Astrocyte of the cerebellum (primary cell): ENCODE results near the gene PLEKHG2.
A peak's percentile ranks its signal among the peaks of the same experiment; 100 is the strongest.

Experiments used
- DNase-seq: peaks from one replicate; pipeline ENCODE4 v3.0.0-alpha.2; 2011; ENCODE audit warnings: low read depth
- H3K4me3 ChIP-seq: 2 replicates; pipeline ENCODE4 v1.5.1; 2011; ENCODE audit warnings: mild to moderate bottlenecking, low read depth, low read length, moderate library complexity
- CTCF ChIP-seq: IDR thresholded peaks from 2 replicates; pipeline ENCODE4 v1.5.1; 2012; ENCODE audit warnings: low read length, low read depth, moderate library complexity, mild to moderate bottlenecking; ENCODE audit errors: missing control alignments
- in situ Hi-C: cut with HindIII; loops from 2 replicates; pipeline ENCODE4 v1.10.0; 2017; ENCODE audit warnings: low sequenced_read_pairs

PLEKHG2 gene

GRCh38 chr19:39432677-39433025, 20.2 kb downstream of the PLEKHG2 start:
- in situ Hi-C loops: no loop called here
- no peak for DNase-seq
- no peak for TF ChIP-seq CTCF
- H3K4me3 ChIP-seq: no peak overlapping the region

GRCh38 chr19:39433480-39434079, 21.1 kb downstream of the PLEKHG2 start:
- in situ Hi-C loops: no loop called here
- H3K4me3 ChIP-seq: no peak overlapping the region
- no peak for TF ChIP-seq CTCF
- no peak for DNase-seq

GRCh38 chr19:39434123-39435076, 21.9 kb downstream of the PLEKHG2 start:
- DNase-seq: no peak
- TF ChIP-seq CTCF: no peak
- peak overlapping the region; percentile 89 for H3K4me3 ChIP-seq
- in situ Hi-C loops: no loop called here

GRCh38 chr19:39435499-39436349, 23.3 kb downstream of the PLEKHG2 start, which contains the start of gene RPS16:
TSS of gene RPS16 (minus strand) at chr19:39435949. CDS start at chr19:39435895, 54 bp downstream.
- peak within 1 kb of the TSS; percentile 89 for H3K4me3 ChIP-seq
- in situ Hi-C loops: no loop called here
- DNase-seq: peak; percentile 92
- TF ChIP-seq CTCF: no peak

GRCh38 chr19:39436350-39436716, 23.9 kb downstream of the PLEKHG2 start:
- no peak for DNase-seq
- in situ Hi-C loops: no loop called here
- peak overlapping the region; percentile 89 for H3K4me3 ChIP-seq
- no peak for TF ChIP-seq CTCF

- DNase-seq: no peak
- TF ChIP-seq CTCF: no peak
- in situ Hi-C loops: no loop called here
Observed at GRCh38 chr19:39438270-39438934, 25.9 kb downstream of the PLEKHG2 start.

More at GRCh38 chr19:39438270-39438934, 25.9 kb downstream of the PLEKHG2 start:
- H3K4me3 ChIP-seq: no peak overlapping the region
